ENCODE results near the gene SSBP3. TPM values are rescaled to one million over a fixed set of nuclear protein-coding genes. Genes with fewer than 3 reads are reported as not detected.
A peak's percentile ranks its signal among the peaks of the same experiment; 100 is the strongest.

SSBP3 gene
- total RNA-seq, 1 donor from 2014 or later = 27.1 TPM

DNA sequence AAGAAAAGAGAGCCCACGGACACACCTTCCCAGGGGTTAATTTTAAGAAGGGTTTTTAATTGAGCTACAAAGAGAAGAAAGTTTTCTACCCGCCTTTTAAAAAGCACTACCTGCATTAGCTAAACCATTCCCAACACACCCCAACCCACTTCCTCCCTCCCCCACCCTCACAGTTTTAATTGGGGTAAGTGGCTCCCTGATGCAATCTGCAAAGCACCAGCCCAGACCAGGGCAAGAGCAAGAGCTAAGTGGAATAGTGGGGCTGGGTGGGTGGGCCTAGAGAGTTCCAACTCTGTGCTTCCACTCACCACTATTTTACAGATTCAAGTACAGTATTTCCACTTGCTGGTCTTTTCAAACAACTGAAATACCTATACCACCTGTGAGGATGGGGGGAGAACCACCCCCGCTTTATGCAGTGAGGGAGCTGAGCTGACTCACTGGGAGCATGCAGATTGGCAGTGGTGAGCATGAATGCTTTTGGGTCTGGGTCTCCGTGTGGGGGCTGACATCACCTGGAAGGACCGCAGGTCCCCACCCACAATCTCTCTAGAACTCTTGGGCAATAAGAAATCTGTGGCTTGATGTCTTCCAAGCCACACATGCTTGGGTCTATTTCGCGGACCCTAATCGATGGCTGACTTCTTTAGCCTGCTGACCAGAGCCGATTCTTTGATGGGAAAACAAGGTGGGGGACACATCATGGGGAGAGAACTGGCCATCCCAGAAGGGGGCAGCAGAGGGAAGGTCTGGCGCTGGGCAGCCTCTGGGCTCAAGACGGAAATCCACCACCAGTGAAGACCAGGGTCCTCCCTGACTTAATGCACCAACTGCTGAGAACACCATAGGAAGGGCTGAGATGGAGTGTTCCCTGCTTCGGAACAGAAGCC lies 95.5 kb downstream of the SSBP3 start:
- H3K4me3 ChIP-seq (ENCODE audit: low read length in 3 of 3) = no peak overlapping the region
- no peaks in the 10 kb centered on the region for H3K9me3 ChIP-seq (ENCODE audit: control insufficient read depth in 3 of 3, low read length in 3 of 3)
- no peak overlapping the region for H3K27ac ChIP-seq (ENCODE audit: low read depth, low read length)
- H3K27me3 ChIP-seq (ENCODE audit: control insufficient read depth in 3 of 3, insufficient read depth in 3 of 3, low read length in 3 of 3) = no peaks in the 10 kb centered on the region
- no peaks in the 10 kb centered on the region for H3K36me3 ChIP-seq (ENCODE audit: control insufficient read depth in 3 of 3, insufficient read depth in 3 of 3, low read length in 3 of 3)
- H3K4me1 ChIP-seq (ENCODE audit: control insufficient read depth in 3 of 3, insufficient read depth in 3 of 3, low read length in 3 of 3) = peaks cover 56 to 76% (median 69%) of the 10 kb centered on the region in 3 donors
- no peak overlapping the region for H3K9ac ChIP-seq (ENCODE audit: low read depth in 1 of 3, low read length in 3 of 3)

DNA sequence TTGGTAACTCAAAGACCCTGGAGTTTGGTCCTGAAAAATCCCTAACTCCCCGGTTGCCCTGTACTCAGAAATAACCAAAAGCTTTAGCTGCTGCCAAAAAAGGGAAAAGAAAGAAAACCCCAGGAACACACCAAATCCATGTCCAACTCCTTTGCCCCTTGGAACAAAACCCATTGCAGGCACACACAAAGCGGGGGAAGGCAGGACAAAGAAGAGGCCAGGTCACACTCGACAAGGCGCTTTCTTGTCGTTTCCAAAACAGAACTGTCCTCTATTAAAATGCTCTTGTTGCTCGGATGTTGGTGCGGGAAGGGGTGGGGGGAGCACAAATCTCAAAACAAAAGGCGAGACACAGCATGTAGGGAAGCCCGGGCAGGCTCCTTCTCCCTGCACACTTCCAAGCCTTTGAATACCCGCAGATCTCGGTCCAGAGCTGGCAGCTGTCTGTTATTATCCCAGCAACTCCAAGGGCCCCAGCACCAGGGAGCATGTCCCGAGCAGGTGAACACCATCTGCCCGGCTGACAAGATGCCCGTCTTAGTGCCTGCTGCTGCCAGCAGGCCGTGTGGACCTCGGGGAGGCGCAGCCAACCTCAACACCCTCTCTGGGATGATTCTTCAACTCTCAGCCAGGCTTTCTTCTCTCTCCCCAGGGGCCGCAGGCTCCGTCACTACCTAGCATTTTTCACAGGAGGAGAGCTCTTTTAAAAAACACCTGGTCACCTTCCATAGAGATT lies 96.4 kb downstream of the SSBP3 start:
- no peaks in the 10 kb centered on the region for H3K27me3 ChIP-seq (ENCODE audit: control insufficient read depth in 3 of 3, insufficient read depth in 3 of 3, low read length in 3 of 3)
- H3K9me3 ChIP-seq (ENCODE audit: control insufficient read depth in 3 of 3, low read length in 3 of 3) = no peaks in the 10 kb centered on the region
- peak overlapping the region in 1 of 3 donors; percentile 2 for H3K4me3 ChIP-seq (ENCODE audit: low read length in 3 of 3)
- peak overlapping the region in 2 of 3 donors; percentile 7 to 71 for H3K9ac ChIP-seq (ENCODE audit: low read depth in 1 of 3, low read length in 3 of 3)
- H3K4me1 ChIP-seq (ENCODE audit: control insufficient read depth in 3 of 3, insufficient read depth in 3 of 3, low read length in 3 of 3) = peaks cover 60 to 81% (median 70%) of the 10 kb centered on the region in 3 donors
- no peak overlapping the region for H3K27ac ChIP-seq (ENCODE audit: low read depth, low read length)
- no peaks in the 10 kb centered on the region for H3K36me3 ChIP-seq (ENCODE audit: control insufficient read depth in 3 of 3, insufficient read depth in 3 of 3, low read length in 3 of 3)

DNA sequence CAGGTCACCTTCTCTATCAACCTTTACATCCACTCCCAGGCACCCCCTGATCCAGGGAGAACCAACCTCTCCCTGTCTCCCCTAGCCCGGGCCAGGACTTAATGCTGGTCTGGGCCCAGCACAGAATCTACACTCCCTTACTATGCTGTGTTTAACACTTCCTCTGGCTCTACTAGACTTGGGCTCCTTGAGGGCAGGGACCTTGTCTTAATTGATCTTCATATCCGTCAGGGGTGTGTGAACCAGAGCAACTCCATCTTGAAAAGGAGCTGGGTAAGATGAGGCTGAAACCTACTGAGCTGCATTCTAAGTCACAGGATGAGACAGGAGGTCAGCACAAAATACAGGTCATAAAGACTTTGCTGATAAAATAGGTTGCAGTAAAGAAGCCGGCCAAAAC lies 98.9 kb downstream of the SSBP3 start:
- Histone ChIP-seq H3K27ac (ENCODE audit: low read depth, low read length) (no peak overlapping the region), H3K27me3 (ENCODE audit: control insufficient read depth in 3 of 3, insufficient read depth in 3 of 3, low read length in 3 of 3) (no peaks in the 10 kb centered on the region), H3K9ac (ENCODE audit: low read depth in 1 of 3, low read length in 3 of 3) (no peak overlapping the region), H3K4me1 (ENCODE audit: control insufficient read depth in 3 of 3, insufficient read depth in 3 of 3, low read length in 3 of 3) (peaks cover 55 to 78% (median 58%) of the 10 kb centered on the region in 3 donors), H3K9me3 (ENCODE audit: control insufficient read depth in 3 of 3, low read length in 3 of 3) (no peaks in the 10 kb centered on the region), H3K4me3 (ENCODE audit: low read length in 3 of 3) (no peak overlapping the region), H3K36me3 (ENCODE audit: control insufficient read depth in 3 of 3, insufficient read depth in 3 of 3, low read length in 3 of 3) (no peaks in the 10 kb centered on the region)

DNA sequence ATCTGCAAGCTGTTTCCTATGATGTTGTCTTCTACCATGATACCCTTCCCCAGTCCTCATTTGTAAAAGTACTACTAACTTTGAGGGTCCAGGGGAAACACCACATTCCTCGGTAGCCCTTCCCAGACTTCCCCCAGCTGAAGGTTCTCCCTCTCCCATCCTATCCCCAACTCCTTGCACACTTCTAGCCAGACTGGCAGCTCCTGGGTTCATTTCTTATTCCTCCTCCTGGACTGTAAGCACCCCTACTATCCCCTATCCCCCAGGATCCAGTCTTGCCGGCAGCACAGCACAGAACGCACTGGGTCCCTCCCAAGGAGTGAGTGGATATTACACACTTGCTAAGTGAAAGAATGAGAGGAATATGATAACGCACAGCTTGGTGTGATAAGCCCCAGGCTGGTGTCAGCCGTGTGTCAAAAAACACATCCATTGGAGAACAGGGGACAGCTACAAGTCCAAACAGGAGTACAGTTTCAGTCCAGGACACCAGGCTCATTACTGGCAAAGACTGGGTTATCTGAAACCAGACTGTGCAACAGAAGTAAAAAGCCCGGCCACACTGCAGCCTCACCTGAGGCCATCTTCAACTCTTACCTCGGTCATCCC lies 100.2 kb downstream of the SSBP3 start:
- Histone ChIP-seq H3K4me3 (ENCODE audit: low read length in 3 of 3) (peak overlapping the region in 1 of 3 donors; percentile 13), H3K9ac (ENCODE audit: low read depth in 1 of 3, low read length in 3 of 3) (peak overlapping the region in 1 of 3 donors; percentile 5), H3K27me3 (ENCODE audit: control insufficient read depth in 3 of 3, insufficient read depth in 3 of 3, low read length in 3 of 3) (no peaks in the 10 kb centered on the region), H3K4me1 (ENCODE audit: control insufficient read depth in 3 of 3, insufficient read depth in 3 of 3, low read length in 3 of 3) (peaks cover 44 to 75% (median 53%) of the 10 kb centered on the region in 3 donors), H3K27ac (ENCODE audit: low read depth, low read length) (no peak overlapping the region), H3K36me3 (ENCODE audit: control insufficient read depth in 3 of 3, insufficient read depth in 3 of 3, low read length in 3 of 3) (no peaks in the 10 kb centered on the region), H3K9me3 (ENCODE audit: control insufficient read depth in 3 of 3, low read length in 3 of 3) (no peaks in the 10 kb centered on the region)

DNA sequence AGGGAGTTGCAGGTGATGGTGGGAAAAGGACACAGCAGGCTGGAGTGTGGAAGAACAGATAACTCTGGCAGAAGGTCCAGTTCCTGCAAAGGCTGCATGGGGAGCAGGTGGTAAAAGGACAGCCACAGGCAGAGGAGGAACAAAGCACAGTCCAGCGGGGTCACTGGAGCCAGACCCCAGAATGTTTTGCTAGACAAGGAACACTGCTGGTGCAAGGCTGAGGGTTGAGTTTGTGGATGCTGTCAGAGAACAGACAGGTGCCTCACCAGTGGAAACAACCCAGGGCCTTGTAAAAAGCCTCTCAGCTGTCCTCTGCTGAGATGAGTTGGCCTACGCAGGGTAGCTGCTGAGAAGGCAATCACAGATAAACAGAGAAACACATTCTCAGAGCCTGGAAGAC lies 101.7 kb downstream of the SSBP3 start:
- H3K9me3 ChIP-seq (ENCODE audit: control insufficient read depth in 3 of 3, low read length in 3 of 3) = no peaks in the 10 kb centered on the region
- no peak overlapping the region for H3K4me3 ChIP-seq (ENCODE audit: low read length in 3 of 3)
- no peak overlapping the region for H3K9ac ChIP-seq (ENCODE audit: low read depth in 1 of 3, low read length in 3 of 3)
- H3K36me3 ChIP-seq (ENCODE audit: control insufficient read depth in 3 of 3, insufficient read depth in 3 of 3, low read length in 3 of 3) = no peaks in the 10 kb centered on the region
- H3K4me1 ChIP-seq (ENCODE audit: control insufficient read depth in 3 of 3, insufficient read depth in 3 of 3, low read length in 3 of 3) = peaks cover 39 to 79% (median 51%) of the 10 kb centered on the region in 3 donors
- no peak overlapping the region for H3K27ac ChIP-seq (ENCODE audit: low read depth, low read length)
- no peaks in the 10 kb centered on the region for H3K27me3 ChIP-seq (ENCODE audit: control insufficient read depth in 3 of 3, insufficient read depth in 3 of 3, low read length in 3 of 3)

DNA sequence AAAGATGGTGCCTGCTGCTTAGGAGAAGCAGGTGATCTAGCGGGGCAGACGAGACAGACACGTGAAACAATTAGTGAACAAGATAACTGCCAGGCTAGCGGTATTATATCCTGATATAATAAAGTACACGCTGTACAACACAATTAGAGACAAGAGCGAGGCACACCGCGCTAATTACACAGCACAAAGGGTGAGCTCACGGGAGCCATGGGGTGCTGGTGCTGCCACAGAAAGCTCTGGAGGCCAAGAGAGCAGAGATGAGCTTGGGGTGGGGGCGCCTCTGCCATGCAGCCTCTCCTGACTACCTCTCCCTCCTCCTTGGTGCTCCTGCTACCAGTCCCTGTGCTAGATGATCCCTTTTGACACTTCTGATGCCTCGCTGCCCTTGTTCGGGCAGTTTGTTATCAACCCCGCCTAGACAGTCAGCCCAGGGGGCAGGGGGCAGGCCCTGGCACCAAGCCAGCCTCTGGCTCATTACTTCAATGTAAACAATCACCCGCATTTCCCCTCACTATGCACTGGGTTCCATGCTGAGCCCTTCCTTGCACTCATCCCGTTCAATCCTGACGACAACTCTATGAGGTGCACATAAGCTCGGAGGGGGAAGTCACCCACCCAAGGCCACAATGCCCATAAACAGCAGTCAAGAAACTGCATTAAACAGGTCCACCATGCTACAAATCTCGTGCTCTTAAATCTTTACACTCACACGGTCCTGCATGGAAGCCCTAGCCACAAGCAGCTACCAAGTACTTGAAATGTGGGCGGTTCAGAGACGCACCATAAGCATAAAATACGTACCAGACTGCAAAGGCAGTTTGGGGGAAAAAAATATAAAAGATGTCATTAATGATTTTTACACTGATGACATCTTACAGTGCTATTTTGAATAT lies 103.0 kb downstream of the SSBP3 start:
- H3K27me3 ChIP-seq (ENCODE audit: control insufficient read depth in 3 of 3, insufficient read depth in 3 of 3, low read length in 3 of 3) = no peaks in the 10 kb centered on the region
- no peak overlapping the region for H3K27ac ChIP-seq (ENCODE audit: low read depth, low read length)
- no peaks in the 10 kb centered on the region for H3K9me3 ChIP-seq (ENCODE audit: control insufficient read depth in 3 of 3, low read length in 3 of 3)
- no peaks in the 10 kb centered on the region for H3K36me3 ChIP-seq (ENCODE audit: control insufficient read depth in 3 of 3, insufficient read depth in 3 of 3, low read length in 3 of 3)
- H3K4me1 ChIP-seq (ENCODE audit: control insufficient read depth in 3 of 3, insufficient read depth in 3 of 3, low read length in 3 of 3) = peaks cover 44 to 83% (median 57%) of the 10 kb centered on the region in 3 donors
- H3K4me3 ChIP-seq (ENCODE audit: low read length in 3 of 3) = no peak overlapping the region
- no peak overlapping the region for H3K9ac ChIP-seq (ENCODE audit: low read depth in 1 of 3, low read length in 3 of 3)

DNA sequence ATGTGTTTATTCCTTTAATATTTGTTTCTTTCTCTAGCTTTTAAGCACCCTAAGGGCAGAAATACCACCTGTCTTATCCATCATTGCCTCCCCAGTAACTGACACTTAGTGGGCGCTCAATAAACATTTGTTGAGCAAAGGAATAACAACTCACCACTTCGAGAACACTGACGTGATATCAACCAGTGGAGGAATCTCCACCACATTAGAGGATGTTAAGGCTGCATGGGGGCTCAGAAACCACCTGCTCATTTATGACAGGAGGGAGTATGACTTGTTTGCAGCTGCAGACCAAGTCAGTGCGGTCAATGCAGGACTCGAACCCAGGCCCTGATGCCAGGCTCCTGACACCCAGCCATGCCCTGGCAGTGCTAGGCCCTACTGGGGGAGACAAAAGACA lies 103.6 kb downstream of the SSBP3 start:
- Histone ChIP-seq H3K9ac (ENCODE audit: low read depth in 1 of 3, low read length in 3 of 3) (no peak overlapping the region), H3K9me3 (ENCODE audit: control insufficient read depth in 3 of 3, low read length in 3 of 3) (no peaks in the 10 kb centered on the region), H3K4me1 (ENCODE audit: control insufficient read depth in 3 of 3, insufficient read depth in 3 of 3, low read length in 3 of 3) (peaks cover 51 to 89% (median 63%) of the 10 kb centered on the region in 3 donors), H3K4me3 (ENCODE audit: low read length in 3 of 3) (no peak overlapping the region), H3K27ac (ENCODE audit: low read depth, low read length) (no peak overlapping the region), H3K27me3 (ENCODE audit: control insufficient read depth in 3 of 3, insufficient read depth in 3 of 3, low read length in 3 of 3) (no peaks in the 10 kb centered on the region), H3K36me3 (ENCODE audit: control insufficient read depth in 3 of 3, insufficient read depth in 3 of 3, low read length in 3 of 3) (no peaks in the 10 kb centered on the region)

DNA sequence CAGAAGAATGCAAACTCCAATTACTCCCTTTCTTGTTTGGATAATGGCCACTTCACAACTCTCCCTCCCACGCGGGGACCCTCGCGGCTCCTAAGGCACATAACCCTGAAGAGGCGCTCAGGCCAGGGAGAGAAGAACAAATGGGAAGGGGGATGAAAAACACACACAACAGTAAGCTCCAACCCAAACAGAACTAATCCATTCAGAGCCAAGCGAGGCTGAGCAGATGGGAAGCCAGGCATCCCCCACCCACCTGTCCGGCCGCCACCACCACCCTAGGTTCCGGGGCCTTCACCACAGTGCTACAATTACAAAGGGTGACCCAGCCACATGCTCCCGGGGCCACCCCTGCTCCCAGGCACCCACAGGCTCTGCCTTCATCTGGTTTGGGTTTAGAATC lies 104.7 kb downstream of the SSBP3 start:
- H3K4me3 ChIP-seq (ENCODE audit: low read length in 3 of 3) = no peak overlapping the region
- no peaks in the 10 kb centered on the region for H3K9me3 ChIP-seq (ENCODE audit: control insufficient read depth in 3 of 3, low read length in 3 of 3)
- H3K4me1 ChIP-seq (ENCODE audit: control insufficient read depth in 3 of 3, insufficient read depth in 3 of 3, low read length in 3 of 3) = peaks cover 43 to 86% (median 70%) of the 10 kb centered on the region in 3 donors
- H3K27ac ChIP-seq (ENCODE audit: low read depth, low read length) = no peak overlapping the region
- H3K9ac ChIP-seq (ENCODE audit: low read depth in 1 of 3, low read length in 3 of 3) = no peak overlapping the region
- H3K27me3 ChIP-seq (ENCODE audit: control insufficient read depth in 3 of 3, insufficient read depth in 3 of 3, low read length in 3 of 3) = no peaks in the 10 kb centered on the region
- H3K36me3 ChIP-seq (ENCODE audit: control insufficient read depth in 3 of 3, insufficient read depth in 3 of 3, low read length in 3 of 3) = no peaks in the 10 kb centered on the region

DNA sequence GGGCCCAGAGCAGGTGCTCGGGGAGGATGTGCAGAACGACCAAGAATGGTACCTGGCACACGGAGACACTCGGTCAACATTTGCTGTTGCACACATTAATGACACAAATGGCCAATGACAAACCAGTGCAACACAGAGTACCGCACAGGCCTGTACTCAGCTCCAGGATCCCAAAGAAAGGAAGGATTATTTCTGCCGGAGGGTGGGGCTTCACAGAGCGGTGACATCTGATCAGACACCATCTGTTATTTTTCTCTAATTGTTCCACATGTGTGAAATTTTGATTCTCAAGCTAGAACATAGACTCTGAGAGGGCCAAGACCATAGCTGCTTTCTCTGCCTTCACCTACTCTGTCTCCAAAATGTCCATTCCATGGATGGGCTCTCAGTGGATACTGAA lies 105.8 kb downstream of the SSBP3 start:
- no peaks in the 10 kb centered on the region for H3K9me3 ChIP-seq (ENCODE audit: control insufficient read depth in 3 of 3, low read length in 3 of 3)
- no peaks in the 10 kb centered on the region for H3K36me3 ChIP-seq (ENCODE audit: control insufficient read depth in 3 of 3, insufficient read depth in 3 of 3, low read length in 3 of 3)
- H3K9ac ChIP-seq (ENCODE audit: low read depth in 1 of 3, low read length in 3 of 3) = no peak overlapping the region
- no peak overlapping the region for H3K27ac ChIP-seq (ENCODE audit: low read depth, low read length)
- no peaks in the 10 kb centered on the region for H3K27me3 ChIP-seq (ENCODE audit: control insufficient read depth in 3 of 3, insufficient read depth in 3 of 3, low read length in 3 of 3)
- no peak overlapping the region for H3K4me3 ChIP-seq (ENCODE audit: low read length in 3 of 3)
- H3K4me1 ChIP-seq (ENCODE audit: control insufficient read depth in 3 of 3, insufficient read depth in 3 of 3, low read length in 3 of 3) = peaks cover 38 to 86% (median 66%) of the 10 kb centered on the region in 3 donors

All from skeletal muscle tissue (tissue), 4 donors.